HepG2 (cell line): ENCODE measurements around the gene DPEP2NB. TPM values are rescaled to one million over a fixed set of nuclear protein-coding genes. Genes with fewer than 3 reads are reported as not detected.
A peak's percentile ranks its signal among the peaks of the same experiment; 100 is the strongest.

Experiments
- AFF4 ChIP-seq: sonication (generic); formaldehyde crosslinking; IDR thresholded peaks from 2 replicates; pipeline ENCODE4 v1.4.0; 2020; ENCODE audit warnings: missing genetic modification reagents
- ARID2 ChIP-seq: sonication (generic); formaldehyde crosslinking; IDR thresholded peaks from 2 replicates; pipeline ENCODE4 v1.8.1; 2022; ENCODE audit warnings: mild to moderate bottlenecking, missing genetic modification reagents, borderline replicate concordance
- FOXP4 ChIP-seq: sonication (generic); formaldehyde crosslinking; IDR thresholded peaks from 2 replicates; pipeline ENCODE4 v1.4.0; 2020; ENCODE audit warnings: missing genetic modification reagents
- JUNB ChIP-seq: sonication (generic); formaldehyde crosslinking; IDR thresholded peaks from 2 replicates; pipeline ENCODE4 v1.8.0; 2022; ENCODE audit warnings: missing genetic modification reagents, mild to moderate bottlenecking, borderline replicate concordance
- NCOR1 ChIP-seq: fragments of 200-600 bp; sonication (generic); IDR thresholded peaks from 2 replicates; pipeline ENCODE4 v1.7.0; 2017; ENCODE audit warnings: antibody characterized with exemption, low read length, borderline replicate concordance
- SKI ChIP-seq: fragments of 450-650 bp; IDR thresholded peaks from one replicate; pipeline ENCODE4 v1.6.1; 2018; ENCODE audit warnings: mild to moderate bottlenecking; ENCODE audit not compliant: partially characterized antibody
- SKIL ChIP-seq: sonication (generic); formaldehyde crosslinking; IDR thresholded peaks from 2 replicates; pipeline ENCODE4 v1.8.0; 2022; ENCODE audit warnings: missing genetic modification reagents, mild to moderate bottlenecking, moderate library complexity, borderline replicate concordance
- TEAD3 ChIP-seq: optimal IDR thresholded peaks from 2 replicates; pipeline ENCODE3; 2016; ENCODE audit warnings: borderline replicate concordance
- ZNF20 ChIP-seq: sonication (generic); formaldehyde crosslinking; IDR thresholded peaks from 2 replicates; pipeline ENCODE4 v1.4.0; 2020; ENCODE audit warnings: mild to moderate bottlenecking, moderate library complexity, missing genetic modification reagents
- ZNF317 ChIP-seq: sonication (generic); formaldehyde crosslinking; IDR thresholded peaks from 2 replicates; pipeline ENCODE4 v1.5.0; 2020; ENCODE audit warnings: mild to moderate bottlenecking, missing genetic modification reagents
- ZNF383 ChIP-seq: sonication (generic); formaldehyde crosslinking; IDR thresholded peaks from 2 replicates; pipeline ENCODE4 v1.4.0; 2020; ENCODE audit warnings: missing genetic modification reagents, mild to moderate bottlenecking, borderline replicate concordance
- ZNF431 ChIP-seq: sonication (generic); formaldehyde crosslinking; IDR thresholded peaks from 2 replicates; pipeline ENCODE4 v1.9.0; 2022; ENCODE audit warnings: missing genetic modification reagents, low read depth, mild to moderate bottlenecking, borderline replicate concordance
- ZNF512 ChIP-seq: sonication (generic); formaldehyde crosslinking; IDR thresholded peaks from 2 replicates; pipeline ENCODE4 v1.4.0; 2020; ENCODE audit warnings: mild to moderate bottlenecking, missing genetic modification reagents
- ZNF598 ChIP-seq: sonication (generic); formaldehyde crosslinking; IDR thresholded peaks from 2 replicates; pipeline ENCODE4 v1.5.1; 2020; ENCODE audit warnings: mild to moderate bottlenecking, missing genetic modification reagents, borderline replicate concordance
- ZNF776 ChIP-seq: sonication (generic); formaldehyde crosslinking; IDR thresholded peaks from 2 replicates; pipeline ENCODE4 v1.4.0; 2020; ENCODE audit warnings: mild to moderate bottlenecking, missing genetic modification reagents
- polyA plus RNA-seq, 8 experiments: library from polyadenylated mRNA; depleted of rRNA in 3 of 8; stranded (reverse) in 7 of 8; unstranded in 1 of 8; fragments of >200 nt; fragmentation: Illumina TruSeq in 4 of 8; extraction: Trizol in 4 of 8; gene quantifications; 2 replicates each; pipeline versions ENCODE4 v1.2.1 to v1.2.3, GENCODE V29; 2011 to 2016; ENCODE audit warnings: low read depth in 4 of 8, missing spikeins in 1 of 8, mixed read lengths in 1 of 8; ENCODE audit not compliant: insufficient read depth in 1 of 8
- total RNA-seq, 5 experiments: library from RNA; depleted of rRNA; stranded (reverse); fragments of >200 nt; fragmentation: Illumina TruSeq; extraction: Trizol; gene quantifications; 2 replicates each; pipeline ENCODE4 v1.2.3, GENCODE V29; 2016; ENCODE audit warnings: low read depth in 1 of 5

The DPEP2NB gene
- total and polyA plus RNA-seq, 2 of the 13 experiments (the other 11 are each of a cell fraction or from before 2014, with no cell fraction given), result not detected

GRCh38 chr16:67967183-67967957 is 48.3 kb downstream of the DPEP2NB start (continued):
- TF ChIP-seq JUNB (CRISPR knock-in tag) (0 out of 2 replicates have a peak, but pooled peaks have one; percentile 30), ZNF776 (CRISPR knock-in tag) (no peak), AFF4 (CRISPR knock-in tag) (peak; percentile 57; the same call in 1 of the 2 replicates), ZNF383 (CRISPR knock-in tag) (no peak), ARID2 (CRISPR knock-in tag) (peak; percentile 28; the same call in 1 of the 2 replicates), ZNF431 (CRISPR knock-in tag) (0 out of 2 replicates have a peak, but pooled peaks have one; percentile 45), ZNF20 (CRISPR knock-in tag) (no peak), SKIL (0 out of 2 replicates have a peak, but pooled peaks have one; percentile 48), ZNF317 (CRISPR knock-in tag) (peak; percentile 63), NCOR1 (no peak), FOXP4 (no peak), TEAD3 (CRISPR knock-in tag) (peak; percentile 8), SKI (no peak), ZNF598 (CRISPR knock-in tag) (0 out of 2 replicates have a peak, but pooled peaks have one; percentile 83), ZNF512 (CRISPR knock-in tag) (no peak)
